HG03469 (cell line): Measurements from ENCODE around the gene SEC23A.
A peak's percentile ranks its signal among the peaks of the same experiment; 100 is the strongest.
"Not testable (repeated sequence)": the region's sequence is repeated elsewhere in the genome, so short reads cannot be mapped to it uniquely, and the experiment has no call there.

Experiments
- ATAC-seq: cut with Tn5 transposase; IDR thresholded peaks from one replicate; pipeline ENCODE4 v1.9.1; 2021; ENCODE audit warnings: mild to moderate bottlenecking, moderate library complexity, moderate number of reproducible peaks; ENCODE audit not compliant: unreplicated experiment

SEC23A gene

GRCh38 chr14:39102969-39103957 is at the start of gene SEC23A:
Gene SEC23A, minus strand, starts transcription at chr14:39103235. Its CDS starts 7,117 bp downstream, at chr14:39096118.
- ATAC-seq = peak; percentile 61

- ATAC-seq = no peak
Observed at GRCh38 chr14:39145266-39145966, 42.4 kb upstream of the SEC23A start.

GRCh38 chr14:39143226-39143625 is 40.2 kb upstream of the SEC23A start:
- ATAC-seq = not testable (repeated sequence)

GRCh38 chr14:39141623-39142022 is 38.6 kb upstream of the SEC23A start:
- not testable (repeated sequence) for ATAC-seq

GRCh38 chr14:39140170-39140569 is 37.1 kb upstream of the SEC23A start:
- no peak for ATAC-seq

- no peak for ATAC-seq
Observed at GRCh38 chr14:39138440-39138839, 35.4 kb upstream of the SEC23A start.

DNA sequence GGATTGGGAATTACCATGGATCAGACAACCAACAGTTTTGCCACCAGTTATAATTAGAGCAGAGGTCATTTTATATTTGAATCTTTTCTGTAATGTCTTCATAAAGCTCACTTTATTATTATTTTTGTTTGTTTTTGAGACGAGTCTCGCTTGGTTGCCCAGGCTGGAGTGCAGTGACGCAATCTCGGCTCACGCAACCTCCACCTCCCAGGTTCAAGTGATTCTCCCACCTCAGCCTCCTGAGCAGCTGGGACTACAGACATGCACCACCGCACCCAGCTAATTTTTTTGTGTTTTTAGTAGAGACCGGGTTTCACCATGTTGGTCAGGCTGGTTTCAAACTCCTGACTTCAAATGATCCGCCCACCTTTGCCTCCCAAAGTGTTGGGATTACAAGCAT is 34.8 kb upstream of the SEC23A start:
- not testable (repeated sequence) for ATAC-seq

DNA sequence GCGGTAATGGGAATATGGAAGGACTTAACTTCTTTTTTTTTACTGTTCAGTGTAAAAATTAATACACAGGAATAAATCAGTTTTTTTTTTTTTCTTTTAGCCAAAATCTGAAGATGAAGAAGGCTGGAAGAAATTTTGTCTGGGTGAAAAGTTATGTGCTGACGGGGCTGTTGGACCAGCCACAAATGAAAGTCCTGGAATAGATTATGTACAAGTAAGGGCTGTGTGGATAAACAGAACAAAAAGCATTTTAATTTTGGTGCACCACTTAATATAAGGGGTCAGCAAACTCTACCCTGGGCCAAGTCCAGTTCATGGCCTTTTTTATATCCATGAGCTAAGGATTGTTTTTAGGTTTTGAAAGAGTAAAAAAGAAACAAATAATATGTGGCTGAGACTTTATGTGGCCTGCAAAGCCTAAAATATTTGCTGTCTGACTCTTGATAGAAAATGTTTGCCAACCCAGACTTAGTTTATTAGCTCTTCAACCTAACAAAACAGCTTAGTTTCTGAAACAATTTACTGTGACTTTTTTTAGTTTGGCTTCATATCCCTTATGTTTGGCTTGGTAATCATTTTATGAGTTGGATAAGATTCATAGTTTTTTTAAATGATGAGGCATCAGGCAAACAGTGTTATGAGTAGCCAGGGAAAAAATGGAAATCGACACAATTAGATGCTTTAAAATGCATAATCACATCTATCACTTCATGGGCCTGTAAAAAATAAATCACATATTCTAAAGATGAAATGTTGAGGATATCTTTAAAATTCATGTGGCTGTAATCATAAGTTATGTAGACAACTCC is 19.5 kb upstream of the SEC23A start:
- ATAC-seq = no peak

- peak; percentile 85 for ATAC-seq
Observed at GRCh38 chr14:39114073-39114838, 11.2 kb upstream of the SEC23A start, which contains the start of gene GEMIN2. Gene GEMIN2, plus strand, starts transcription at chr14:39114323. Its CDS starts 16 bp downstream, at chr14:39114339.

DNA sequence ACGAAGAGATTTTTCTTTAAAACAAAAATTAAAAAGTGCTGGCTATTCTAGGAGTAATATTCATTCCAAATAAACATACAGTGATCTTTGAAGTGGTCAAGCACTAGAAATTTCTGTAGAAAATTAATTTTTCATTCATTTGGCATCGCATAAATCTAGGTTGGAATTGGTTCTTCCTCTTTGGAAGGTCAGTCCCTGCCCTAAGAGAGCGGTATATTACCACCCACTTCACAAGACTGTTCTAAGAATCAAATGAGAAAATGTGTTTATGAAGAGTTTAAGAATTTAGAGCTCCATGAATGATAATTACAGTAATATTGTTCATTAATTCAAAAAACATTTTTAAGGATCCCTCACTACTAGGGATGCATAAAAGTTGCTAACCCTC is 10.6 kb upstream of the SEC23A start:
- ATAC-seq = no peak

DNA sequence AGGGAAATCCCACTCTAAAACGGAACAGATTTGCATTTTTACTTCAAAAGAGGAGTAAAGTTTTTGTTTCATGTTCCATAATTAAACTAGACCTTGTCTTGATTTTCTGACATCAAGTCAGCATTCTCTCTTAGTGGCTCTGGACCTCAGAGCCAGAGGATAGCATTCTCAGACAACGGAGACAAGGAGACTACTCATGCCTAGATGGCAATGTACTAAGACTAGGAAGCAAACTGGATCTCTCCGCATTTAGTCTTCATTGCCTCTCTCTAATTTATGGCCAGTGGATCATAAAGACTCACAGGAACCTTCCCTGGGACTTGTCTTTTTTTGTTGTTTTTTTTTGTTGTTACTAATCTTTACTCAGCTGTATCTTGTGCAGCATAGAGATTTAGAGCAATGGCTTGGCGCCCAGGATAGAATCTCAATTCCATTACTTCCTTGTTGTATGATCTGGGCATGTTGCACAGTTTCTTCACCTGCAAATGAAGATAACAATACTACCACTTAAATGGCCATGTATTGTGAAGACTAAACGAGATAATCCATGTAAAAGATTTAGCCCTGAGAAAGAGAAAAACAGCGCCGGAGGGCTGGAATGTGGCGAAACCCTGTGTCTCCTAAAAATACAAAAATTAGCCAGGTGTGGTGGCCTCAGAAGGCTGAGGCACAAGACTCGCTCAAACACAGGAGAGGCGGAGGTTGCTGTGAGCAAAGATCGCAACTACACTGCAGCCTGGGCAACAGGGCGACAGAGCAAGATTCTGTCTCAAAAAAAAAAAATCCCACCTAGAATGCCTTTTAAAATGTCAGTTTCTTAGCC is 7.1 kb upstream of the SEC23A start:
- no peak for ATAC-seq

DNA sequence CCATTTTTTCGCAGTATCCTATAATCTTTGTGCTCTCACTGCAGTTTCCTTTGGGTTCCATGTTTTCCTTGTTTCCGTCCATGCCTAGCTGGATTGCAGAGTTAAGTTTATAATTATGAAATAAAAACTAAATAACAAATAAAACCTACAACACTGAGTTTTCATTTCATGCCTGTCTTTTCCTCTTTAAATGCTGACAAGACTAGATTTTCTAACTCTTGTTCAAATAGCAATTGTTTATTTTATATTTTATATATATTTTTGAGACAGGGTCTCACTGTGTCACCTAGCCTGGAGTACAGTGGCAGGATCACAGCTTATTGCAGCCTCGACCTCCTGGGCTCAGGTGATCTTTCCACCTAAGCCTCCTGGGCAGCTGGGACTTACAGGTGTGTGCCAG is 5.8 kb upstream of the SEC23A start:
- no peak for ATAC-seq

- peak; percentile 45 for ATAC-seq
Observed at GRCh38 chr14:39107591-39107996, 4.6 kb upstream of the SEC23A start.

GRCh38 chr14:39104078-39104801 is 1.2 kb upstream of the SEC23A start:
- ATAC-seq = not testable (repeated sequence)

- peak; percentile 13 for ATAC-seq
Observed at GRCh38 chr14:39102265-39102968, 618 bp downstream of the SEC23A start.

- ATAC-seq = no peak
Observed at GRCh38 chr14:39099748-39100147, 3.3 kb downstream of the SEC23A start.

GRCh38 chr14:39099215-39099614 is 3.8 kb downstream of the SEC23A start:
- not testable (repeated sequence) for ATAC-seq

GRCh38 chr14:39097159-39097558 is 5.9 kb downstream of the SEC23A start:
- ATAC-seq = no peak
